Measurements from ENCODE around the gene SPTBN5. TPM values are rescaled to one million over a fixed set of nuclear protein-coding genes. Genes with fewer than 3 reads are reported as not detected.
"Not testable (repeated sequence)": the region's sequence is repeated elsewhere in the genome, so short reads cannot be mapped to it uniquely, and the experiment has no call there.

The SPTBN5 gene
- total RNA-seq, 1 experiment from 2014 or later = 0.10 TPM

- no peak for DNase-seq (ENCODE audit: extremely low read depth, low read depth)
These were observed 43.2 kb downstream of the SPTBN5 start for GRCh38 chr15:41850482-41851166.

- no peak for DNase-seq (ENCODE audit: extremely low read depth, low read depth)
These were observed 44.0 kb downstream of the SPTBN5 start for GRCh38 chr15:41849861-41850260.

- no peak for DNase-seq (ENCODE audit: extremely low read depth, low read depth)
These were observed 44.6 kb downstream of the SPTBN5 start for GRCh38 chr15:41849204-41849603.

GRCh38 chr15:41848631-41849030 lies 45.2 kb downstream of the SPTBN5 start:
- DNase-seq (ENCODE audit: extremely low read depth, low read depth) = no peak

- DNase-seq (ENCODE audit: extremely low read depth, low read depth) = no peak
These were observed 45.9 kb downstream of the SPTBN5 start for GRCh38 chr15:41847981-41848380.

- DNase-seq (ENCODE audit: extremely low read depth, low read depth) = no peak
These were observed 46.6 kb downstream of the SPTBN5 start for GRCh38 chr15:41847206-41847605.

- no peak for DNase-seq (ENCODE audit: extremely low read depth, low read depth)
These were observed 49.0 kb downstream of the SPTBN5 start for GRCh38 chr15:41844814-41845213.

GRCh38 chr15:41843571-41843970 lies 50.3 kb downstream of the SPTBN5 start:
- no peak for DNase-seq (ENCODE audit: extremely low read depth, low read depth)

GRCh38 chr15:41842229-41842628 lies 51.6 kb downstream of the SPTBN5 start:
- no peak for DNase-seq (ENCODE audit: extremely low read depth, low read depth)

GRCh38 chr15:41841131-41841530 lies 52.7 kb downstream of the SPTBN5 start:
- no peak for DNase-seq (ENCODE audit: extremely low read depth, low read depth)

- DNase-seq (ENCODE audit: extremely low read depth, low read depth) = no peak
These were observed 53.2 kb downstream of the SPTBN5 start for GRCh38 chr15:41840673-41841072.

GRCh38 chr15:41839781-41840491 lies 53.9 kb downstream of the SPTBN5 start:
- DNase-seq (ENCODE audit: extremely low read depth, low read depth) = no peak

- DNase-seq (ENCODE audit: extremely low read depth, low read depth) = no peak
These were observed 55.4 kb downstream of the SPTBN5 start, which contains the start of gene PLA2G4B for GRCh38 chr15:41838400-41838897. Gene PLA2G4B (plus strand): TSS chr15:41838847. CDS start chr15:41838914, 67 bp downstream.

GRCh38 chr15:41836713-41837454 lies 57.0 kb downstream of the SPTBN5 start:
- DNase-seq (ENCODE audit: extremely low read depth, low read depth) = no peak

GRCh38 chr15:41836073-41836472 lies 57.8 kb downstream of the SPTBN5 start:
- DNase-seq (ENCODE audit: extremely low read depth, low read depth) = no peak

GRCh38 chr15:41834096-41834495 lies 59.8 kb downstream of the SPTBN5 start:
- no peak for DNase-seq (ENCODE audit: extremely low read depth, low read depth)

GRCh38 chr15:41832875-41833274 lies 61.0 kb downstream of the SPTBN5 start:
- DNase-seq (ENCODE audit: extremely low read depth, low read depth) = no peak

- no peak for DNase-seq (ENCODE audit: extremely low read depth, low read depth)
These were observed 61.6 kb downstream of the SPTBN5 start for GRCh38 chr15:41832208-41832607.

GRCh38 chr15:41831291-41831690 lies 62.6 kb downstream of the SPTBN5 start:
- DNase-seq (ENCODE audit: extremely low read depth, low read depth) = not testable (repeated sequence)

GRCh38 chr15:41829959-41830646 lies 63.8 kb downstream of the SPTBN5 start:
- DNase-seq (ENCODE audit: extremely low read depth, low read depth) = no peak

GRCh38 chr15:41828807-41829141 lies 65.1 kb downstream of the SPTBN5 start:
- peak; percentile 6 for DNase-seq (ENCODE audit: extremely low read depth, low read depth)

Measured in NCI-H460 (cell line).